Stimulated activated naive CD8-positive, alpha-beta T cell treated with anti-CD3 and anti-CD28 coated beads, Interleukin-15, Interleukin-2, amounts not matched to agents 100 U/mL and 50 U/mL, for 24 hours (primary cell): ENCODE measurements around the gene DPYD.

ENCODE experiments used
- ATAC-seq: fragments of 150-1000 bp; cut with Tn5 transposase; one replicate; pipeline ENCODE4 v1.10.0; 2021
- DNase-seq: peaks from one replicate; pipeline ENCODE4 v3.0.0; 2021

Gene DPYD

GRCh38 chr1:97143236-97143882 lies 777.5 kb downstream of the DPYD start:
- DNase-seq (no peak), ATAC-seq (no peak)

DNA sequence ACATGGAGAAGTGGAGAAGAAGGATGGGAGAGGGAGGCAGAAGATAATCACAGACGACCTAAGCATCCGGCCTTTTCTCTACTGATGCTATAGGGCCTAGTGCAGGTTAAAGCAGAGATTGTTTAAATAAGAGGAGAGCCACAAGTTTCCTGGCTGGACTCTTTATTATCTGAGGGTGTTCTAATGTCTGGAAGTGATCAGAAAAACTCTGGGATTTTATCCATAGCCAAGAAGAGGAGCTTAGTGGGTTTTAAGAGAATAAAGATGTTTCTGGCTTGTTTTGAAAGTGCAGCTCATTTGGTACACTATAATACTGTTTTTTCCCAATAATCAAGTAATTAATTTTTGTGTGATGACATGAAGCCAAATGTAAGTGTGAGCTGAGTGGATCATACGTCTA lies 780.2 kb downstream of the DPYD start:
- DNase-seq (no peak), ATAC-seq (no peak)

DNA sequence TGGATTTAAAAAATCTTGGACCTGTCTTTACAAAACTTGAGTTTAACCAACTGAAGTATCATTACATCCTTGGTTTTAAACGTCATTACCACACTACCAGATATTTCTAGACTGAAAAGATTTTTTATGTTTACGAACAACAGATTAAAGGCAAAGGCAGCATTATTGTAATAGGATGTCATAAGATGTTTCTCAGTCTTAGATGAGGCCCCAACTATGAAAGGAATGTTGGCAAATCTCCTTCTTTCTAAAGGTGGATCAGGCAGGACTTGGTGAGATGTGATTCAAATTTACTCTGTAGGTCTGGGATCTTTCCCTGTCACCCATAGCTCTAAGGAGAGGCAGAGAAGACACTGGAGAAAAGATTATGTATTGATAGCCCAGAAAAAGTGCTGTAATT lies 781.3 kb downstream of the DPYD start:
- ATAC-seq (no peak), DNase-seq (no peak)

- no peak for ATAC-seq
- no peak for DNase-seq
These were observed 782.3 kb downstream of the DPYD start for GRCh38 chr1:97138515-97139032.

GRCh38 chr1:97137862-97138514 lies 782.8 kb downstream of the DPYD start:
- ATAC-seq (peak; percentile 66), DNase-seq (peak; percentile 7)

DNA sequence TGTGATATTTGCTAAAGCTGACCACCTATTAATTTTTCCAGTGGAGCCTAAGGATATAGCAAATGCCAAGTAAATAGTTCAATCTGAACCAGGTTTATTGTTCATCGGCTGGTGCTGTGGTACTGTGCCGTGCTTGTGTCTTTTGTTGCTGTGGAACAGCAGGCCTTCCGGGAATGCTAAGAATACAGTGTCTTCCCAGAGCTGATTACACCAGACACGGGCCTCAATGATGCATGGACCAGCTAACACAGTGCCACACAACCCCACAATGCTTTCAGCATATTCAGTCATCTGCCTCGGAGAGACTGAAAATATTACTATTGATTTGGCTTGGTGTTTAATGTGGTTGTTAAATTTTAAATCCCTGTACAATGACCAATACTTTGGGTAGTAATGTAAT lies 783.8 kb downstream of the DPYD start:
- no peak for ATAC-seq
- DNase-seq, result no peak

DNA sequence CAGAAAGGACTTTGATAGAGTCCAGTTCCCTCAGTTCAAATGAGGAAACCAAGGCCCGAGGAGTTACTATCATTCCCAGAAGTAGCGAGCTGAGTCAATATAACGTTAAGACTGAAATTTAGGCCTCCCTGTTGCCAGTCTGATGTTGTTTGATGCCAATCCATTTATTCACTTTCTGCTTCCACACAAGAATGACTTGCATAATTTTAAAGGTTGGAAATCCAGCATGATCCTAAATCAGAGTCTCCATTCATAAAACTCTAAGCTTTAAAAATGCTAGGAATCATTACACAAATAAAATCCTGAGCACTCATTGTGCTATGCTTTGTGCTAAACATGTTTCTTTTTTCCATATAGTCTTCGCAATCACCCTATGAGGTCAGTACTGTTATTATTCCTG lies 784.9 kb downstream of the DPYD start:
- no peak for DNase-seq
- no peak for ATAC-seq

GRCh38 chr1:97128426-97128825 lies 792.4 kb downstream of the DPYD start:
- DNase-seq (no peak), ATAC-seq (no peak)

GRCh38 chr1:97123717-97124431 lies 797.0 kb downstream of the DPYD start:
- ATAC-seq (no peak), DNase-seq (no peak)

- ATAC-seq, result no peak
- DNase-seq, result no peak
These were observed 800.0 kb downstream of the DPYD start for GRCh38 chr1:97120806-97121205.

GRCh38 chr1:97119260-97120158 lies 801.3 kb downstream of the DPYD start:
- no peak for ATAC-seq
- DNase-seq, result no peak

DNA sequence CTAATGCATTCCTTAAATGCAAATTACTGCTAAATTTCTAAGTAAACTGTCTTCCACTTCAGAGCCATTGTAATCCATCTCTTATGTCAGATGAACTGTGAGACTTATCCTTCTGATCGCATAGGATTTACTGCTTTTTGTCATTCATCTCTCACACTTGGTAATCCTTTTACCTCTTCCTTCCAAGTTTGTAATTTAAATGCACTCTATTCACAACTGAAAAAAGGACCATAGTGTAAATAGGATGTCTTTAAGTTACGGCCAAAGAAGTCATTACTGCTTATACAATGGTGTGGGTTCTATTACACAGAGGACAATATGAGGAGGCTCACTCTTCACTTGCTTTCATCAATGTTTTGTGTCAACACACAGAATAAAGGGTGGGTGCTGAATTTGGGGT lies 806.0 kb downstream of the DPYD start:
- no peak for ATAC-seq
- no peak for DNase-seq

- ATAC-seq, result no peak
These were observed 808.4 kb downstream of the DPYD start for GRCh38 chr1:97112442-97112841.

GRCh38 chr1:97108179-97108578 lies 812.7 kb downstream of the DPYD start:
- ATAC-seq (no peak), DNase-seq (no peak)

More at GRCh38 chr1:97112442-97112841, 808.4 kb downstream of the DPYD start:
- DNase-seq, result no peak

- DNase-seq, result no peak
- no peak for ATAC-seq
These were observed 815.3 kb downstream of the DPYD start for GRCh38 chr1:97105531-97105930.

GRCh38 chr1:97101509-97101908 lies 819.3 kb downstream of the DPYD start:
- ATAC-seq (no peak), DNase-seq (no peak)

- ATAC-seq (no peak), DNase-seq (no peak)
These were observed 823.4 kb downstream of the DPYD start for GRCh38 chr1:97097404-97097925.

DNA sequence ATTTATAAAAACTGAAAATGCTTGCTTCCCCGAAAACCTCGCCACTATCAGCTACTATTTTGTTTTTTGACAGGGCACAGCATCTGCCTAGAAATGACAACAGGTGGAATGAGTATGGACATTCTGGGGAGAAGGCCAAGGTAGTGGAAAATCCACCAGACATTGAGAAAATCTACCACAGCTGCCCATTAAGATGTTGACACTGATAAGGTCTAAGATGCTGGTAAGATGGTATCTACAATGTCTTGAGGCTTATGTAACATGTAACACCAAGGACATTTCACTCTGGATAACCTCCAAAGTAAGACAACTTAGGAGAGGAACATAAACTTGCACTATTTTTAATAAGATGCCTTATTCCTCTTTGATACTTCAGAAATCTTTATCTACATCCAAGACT lies 825.1 kb downstream of the DPYD start:
- no peak for DNase-seq
- no peak for ATAC-seq

- DNase-seq, result no peak
- ATAC-seq, result no peak
These were observed 826.4 kb downstream of the DPYD start for GRCh38 chr1:97094247-97094972.

DNA sequence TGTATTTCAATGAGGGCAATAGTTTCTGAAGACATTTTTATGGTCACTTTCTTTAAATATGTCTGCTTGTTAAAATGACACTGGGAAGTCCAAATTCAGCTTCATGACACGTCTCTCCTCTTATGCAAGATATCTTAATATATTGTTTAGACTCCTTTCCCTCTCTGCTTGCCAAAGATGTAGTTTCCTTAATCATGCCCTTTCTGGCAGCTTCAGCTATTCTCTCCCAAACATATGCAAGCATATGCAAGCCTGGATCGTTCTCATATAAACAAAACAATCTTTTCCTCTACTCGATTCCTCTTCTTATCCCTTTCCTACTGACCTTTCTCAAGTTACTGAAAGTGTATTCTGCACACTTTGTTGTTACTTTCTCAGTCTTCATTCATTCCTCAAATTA lies 827.1 kb downstream of the DPYD start:
- no peak for ATAC-seq
- no peak for DNase-seq

- no peak for ATAC-seq
- DNase-seq, result no peak
These were observed 828.0 kb downstream of the DPYD start for GRCh38 chr1:97092824-97093223.
